H1 (cell line): ENCODE data around the gene SPATA4. TPM values are rescaled to one million over a fixed set of nuclear protein-coding genes. Genes with fewer than 3 reads are reported as not detected.

ENCODE experiments used
- CTCF ChIA-PET: fragments of 300-600 bp; sonication (Branson Sonifier 250); formaldehyde crosslinking; loops from one replicate; lab custom pipeline; 2021; ENCODE audit not compliant: partially characterized antibody; lab: Charles Lee
- POLR2A ChIA-PET: fragments of 300-600 bp; sonication (Branson Sonifier 250); formaldehyde crosslinking; loops from one replicate; lab custom pipeline; 2021; ENCODE audit warnings: inconsistent platforms; ENCODE audit not compliant: partially characterized antibody; lab: Charles Lee
- DNase-seq, 2 experiments: peaks; one replicate each; pipeline versions ENCODE4 v3.0.0 to v3.0.0-alpha.2; 2010 to 2022; ENCODE audit warnings: low spot score in 2 of 2, low read depth in 1 of 2, mixed read lengths in 1 of 2
- FAIRE-seq: peaks from 2 replicates; lab custom pipeline; 2011; peaks lifted over from hg19 to GRCh38; lab: Jason Lieb, UNC
- H2AFZ ChIP-seq: 2 replicates; pipeline ENCODE4 v1.8.1; 2012; ENCODE audit warnings: low read length, inconsistent platforms
- H2AK5ac ChIP-seq: 2 replicates; pipeline ENCODE4 v1.6.1; 2013; ENCODE audit warnings: low read depth, low read length
- H2BK120ac ChIP-seq: replicated peaks from 2 replicates; pipeline ENCODE3; 2013; ENCODE audit warnings: low read depth, low read length, inconsistent platforms
- H2BK12ac ChIP-seq: 2 replicates; pipeline ENCODE4 v1.6.1; 2013; ENCODE audit warnings: low read depth, low read length
- H2BK15ac ChIP-seq: 2 replicates; pipeline ENCODE4 v1.6.1; 2013; ENCODE audit warnings: low read length
- H2BK20ac ChIP-seq: 2 replicates; pipeline ENCODE4 v1.6.1; 2013; ENCODE audit warnings: low read length
- H2BK5ac ChIP-seq: 2 replicates; pipeline ENCODE4 v1.6.1; 2013; ENCODE audit warnings: low read depth, low read length
- H3K14ac ChIP-seq: 2 replicates; pipeline ENCODE4 v1.6.1; 2013; ENCODE audit warnings: inconsistent platforms; ENCODE audit not compliant: insufficient read length
- H3K18ac ChIP-seq: 2 replicates; pipeline ENCODE4 v1.6.1; 2013; ENCODE audit warnings: low read length; ENCODE audit errors: extremely low read depth
- H3K23ac ChIP-seq: 2 replicates; pipeline ENCODE4 v1.6.1; 2013; ENCODE audit warnings: inconsistent platforms; ENCODE audit not compliant: insufficient read length
- H3K23me2 ChIP-seq: 2 replicates; pipeline ENCODE4 v1.6.1; 2013; ENCODE audit warnings: low read depth, low read length
- H3K27ac ChIP-seq: 2 replicates; pipeline ENCODE4 v1.6.1; 2011; ENCODE audit warnings: low read depth, low read length, inconsistent platforms
- H3K27me3 ChIP-seq, 4 experiments: replicated peaks in 1 of 4; 1 replicate in 1 of 4; 2 replicates in 3 of 4; pipeline versions ENCODE4 v1.6.1 to v1.8.1; 2011 to 2013; ENCODE audit warnings: low read length in 3 of 4, mild to moderate bottlenecking in 3 of 4, inconsistent platforms in 2 of 4, mixed read lengths in 2 of 4, moderate library complexity in 1 of 4; ENCODE audit not compliant: control insufficient read depth in 3 of 4, insufficient read depth in 3 of 4; ENCODE audit errors: extremely low read depth in 1 of 4
- H3K36me3 ChIP-seq, 4 experiments: 2 replicates each; pipeline versions ENCODE4 v1.6.1 to v1.8.1; 2011 to 2013; ENCODE audit warnings: mild to moderate bottlenecking in 4 of 4, low read length in 3 of 4, moderate library complexity in 2 of 4, control low read depth in 1 of 4, inconsistent platforms in 1 of 4; ENCODE audit not compliant: insufficient read depth in 4 of 4, control insufficient read depth in 2 of 4
- H3K4ac ChIP-seq: replicated peaks from 2 replicates; pipeline ENCODE3; 2013; ENCODE audit warnings: low read length, low read depth, mixed read lengths, inconsistent platforms; ENCODE audit not compliant: insufficient read length
- H3K4me1 ChIP-seq, 4 experiments: replicated peaks in 1 of 4; 1 replicate in 1 of 4; 2 replicates in 3 of 4; pipeline versions ENCODE4 v1.6.1 to v1.8.1; 2011 to 2013; ENCODE audit warnings: low read length in 3 of 4, inconsistent platforms in 2 of 4, mixed read lengths in 1 of 4; ENCODE audit not compliant: insufficient read depth in 4 of 4, control insufficient read depth in 3 of 4
- H3K4me2 ChIP-seq, 2 experiments: 2 replicates each; pipeline versions ENCODE4 v1.6.1 to v1.8.1; 2011 to 2013; ENCODE audit warnings: low read depth in 2 of 2, low read length in 2 of 2, control low read depth in 1 of 2, inconsistent platforms in 1 of 2, mild to moderate bottlenecking in 1 of 2; ENCODE audit not compliant: insufficient read depth in 1 of 2
- H3K4me3 ChIP-seq, 4 experiments: fragments of 200-600, 300-600 bp in 1 of 4; sonication (generic), shearing (Covaris generic), sonication (Bioruptor Twin) in 1 of 4; 2 replicates each; pipeline versions ENCODE4 v1.5.1 to v1.8.1; 2011 to 2016; ENCODE audit warnings: low read length in 4 of 4, low read depth in 3 of 4, control low read depth in 2 of 4, inconsistent platforms in 2 of 4, mild to moderate bottlenecking in 2 of 4, mixed read lengths in 1 of 4, moderate library complexity in 1 of 4; ENCODE audit not compliant: insufficient read depth in 2 of 4; ENCODE audit errors: extremely low read depth in 1 of 4
- H3K56ac ChIP-seq: replicated peaks from 2 replicates; pipeline ENCODE3; 2013; ENCODE audit warnings: low read depth, mild to moderate bottlenecking, mixed read lengths, low read length, inconsistent platforms; ENCODE audit not compliant: insufficient read length
- H3K79me1 ChIP-seq: 2 replicates; pipeline ENCODE4 v1.6.1; 2013; ENCODE audit warnings: low read depth, low read length, control low read depth
- H3K79me2 ChIP-seq, 2 experiments: 2 replicates each; pipeline versions ENCODE4 v1.6.1 to v1.8.1; 2012 to 2013; ENCODE audit warnings: low read length in 2 of 2, mild to moderate bottlenecking in 2 of 2, inconsistent platforms in 1 of 2; ENCODE audit not compliant: insufficient read depth in 2 of 2, control insufficient read depth in 1 of 2
- H3K9ac ChIP-seq, 4 experiments: replicated peaks in 1 of 4; 1 replicate in 1 of 4; 2 replicates in 3 of 4; pipeline versions ENCODE4 v1.6.1 to v1.8.1; 2011 to 2013; ENCODE audit warnings: low read depth in 3 of 4, low read length in 3 of 4, control low read depth in 2 of 4, mild to moderate bottlenecking in 2 of 4, moderate library complexity in 2 of 4, inconsistent platforms in 1 of 4; ENCODE audit errors: extremely low read depth in 1 of 4
- H3K9me3 ChIP-seq, 2 experiments: 2 replicates each; pipeline versions ENCODE4 v1.6.1 to v1.8.1; 2012 to 2013; ENCODE audit warnings: mild to moderate bottlenecking in 2 of 2, moderate library complexity in 2 of 2, control low read depth in 1 of 2, inconsistent platforms in 1 of 2, low read depth in 1 of 2, low read length in 1 of 2, mixed read lengths in 1 of 2; ENCODE audit not compliant: insufficient read depth in 2 of 2
- H4K20me1 ChIP-seq, 2 experiments: replicated peaks in 1 of 2; 2 replicates each; pipeline versions ENCODE3 to v1.8.1; 2011 to 2013; ENCODE audit warnings: inconsistent platforms in 2 of 2, low read length in 2 of 2, mild to moderate bottlenecking in 1 of 2; ENCODE audit not compliant: insufficient read depth in 2 of 2, control insufficient read depth in 1 of 2
- H4K5ac ChIP-seq: 2 replicates; pipeline ENCODE4 v1.6.1; 2013; ENCODE audit warnings: low read length, low read depth, mixed read lengths, inconsistent platforms; ENCODE audit not compliant: insufficient read length
- H4K8ac ChIP-seq: 2 replicates; pipeline ENCODE4 v1.8.0; 2013; ENCODE audit warnings: mild to moderate bottlenecking, moderate library complexity, low read length, inconsistent platforms; ENCODE audit not compliant: insufficient read depth; ENCODE audit errors: extremely low read depth
- H4K91ac ChIP-seq: replicated peaks from 2 replicates; pipeline ENCODE3; 2013; ENCODE audit warnings: low read length, mixed read lengths, inconsistent platforms; ENCODE audit not compliant: insufficient read length
- ASH2L ChIP-seq: fragments of 200-600, 300-600 bp; sonication (generic); IDR thresholded peaks from one replicate; pipeline ENCODE4 v1.7.1; 2017; ENCODE audit warnings: low read length
- ATF3 ChIP-seq: IDR thresholded peaks from 2 replicates; pipeline ENCODE4 v1.6.1; 2011; ENCODE audit warnings: low read depth, mild to moderate bottlenecking, low read length; ENCODE audit not compliant: insufficient read depth
- CBX8 ChIP-seq: fragments of 300-800, 300-1000 bp; sonication (generic); IDR thresholded peaks from 2 replicates; pipeline ENCODE4 v1.7.1; 2016; ENCODE audit warnings: low read depth, low read length, borderline replicate concordance
- GTF2F1 ChIP-seq: IDR thresholded peaks from 2 replicates; pipeline ENCODE4 v1.6.1; 2012; ENCODE audit warnings: low read depth, low read length, improper control_type of control experiment, borderline replicate concordance
- KDM5A ChIP-seq: fragments of 200-600 bp; IDR thresholded peaks from 2 replicates; pipeline ENCODE4 v1.7.1; 2012; ENCODE audit warnings: mild to moderate bottlenecking, low read length, inconsistent platforms, mixed read lengths
- MAX ChIP-seq: IDR thresholded peaks from 2 replicates; pipeline ENCODE4 v1.6.1; 2012; ENCODE audit warnings: inconsistent platforms
- RAD21 ChIP-seq, 2 experiments: IDR thresholded peaks in 1 of 2; conservative IDR thresholded peaks in 1 of 2; 2 replicates each; pipeline ENCODE4 v1.6.1; 2011; ENCODE audit warnings: low read depth in 2 of 2, low read length in 2 of 2, improper control_type of control experiment in 1 of 2, inconsistent platforms in 1 of 2, mild to moderate bottlenecking in 1 of 2, moderate library complexity in 1 of 2
- RNF2 ChIP-seq: fragments of 200-900, 300-1000 bp; sonication (generic); IDR thresholded peaks from 2 replicates; pipeline ENCODE4 v1.7.1; 2016; ENCODE audit warnings: borderline replicate concordance, low read depth, mild to moderate bottlenecking, antibody characterized with exemption, low read length; ENCODE audit not compliant: poor library complexity, severe bottlenecking; ENCODE audit errors: missing control alignments
- SAP30 ChIP-seq: fragments of 300-600 bp; sonication (generic); IDR thresholded peaks from 2 replicates; pipeline ENCODE4 v1.7.1; 2012; ENCODE audit warnings: low read length, moderate library complexity, mild to moderate bottlenecking, inconsistent platforms; ENCODE audit not compliant: insufficient read depth, insufficient replicate concordance
- SIN3A ChIP-seq, 2 experiments: IDR thresholded peaks in 1 of 2; conservative IDR thresholded peaks in 1 of 2; 2 replicates each; pipeline ENCODE4 v1.6.1; 2011 to 2012; ENCODE audit warnings: low read length in 2 of 2, improper control_type of control experiment in 1 of 2, low read depth in 1 of 2, mild to moderate bottlenecking in 1 of 2
- SUZ12 ChIP-seq: fragments of 200-600 bp; sonication (generic); IDR thresholded peaks from 2 replicates; pipeline ENCODE4 v1.6.1; 2012; ENCODE audit warnings: mild to moderate bottlenecking, inconsistent platforms, low read length, moderate library complexity, mixed read lengths
- TAF1 ChIP-seq: IDR thresholded peaks from 2 replicates; pipeline ENCODE4 v1.6.1; 2011; ENCODE audit warnings: mild to moderate bottlenecking, low read depth, low read length
- WGBS, 2 experiments: shearing (Covaris generic) in 1 of 2; methylation state at CpG; one replicate each; pipeline versions ENCODE4 v1.1.6 to v1.1.7; 2013 to 2015; ENCODE audit warnings: low lambda C conversion rate in 2 of 2, mixed read lengths in 2 of 2, inconsistent platforms in 1 of 2, low coverage in 1 of 2, missing lambda C conversion rate in 1 of 2; ENCODE audit not compliant: insufficient replicate concordance in 2 of 2, insufficient coverage in 1 of 2, insufficient read length in 1 of 2; ENCODE audit errors: extremely low coverage in 1 of 2, missing lambda C conversion rate in 1 of 2; 5-methylcytosine and 5-hydroxymethylcytosine counted together
- polyA plus RNA-seq, 7 experiments: library from polyadenylated mRNA; depleted of rRNA in 3 of 7; stranded (reverse) in 5 of 7; unstranded in 2 of 7; fragments of >200 nt in 5 of 7; fragments of 200-250 nt in 2 of 7; gene quantifications; 1 replicate in 5 of 7; 2 replicates in 1 of 7; 4 replicates in 1 of 7; pipeline versions ENCODE4 v1.2.1 to v1.2.3, GENCODE V29; 2011 to 2013; ENCODE audit warnings: missing spikeins in 2 of 7, mixed read lengths in 2 of 7
- total RNA-seq: library from RNA; stranded (reverse); fragmentation: NEBNext Ultra II Directional; extraction: Animal tissue kit (Norgen Biotek cat#: 25700); gene quantifications from 2 replicates; pipeline ENCODE4 v1.2.1, GENCODE V29; 2021

SPATA4 gene
- total and polyA plus RNA-seq, 2 of the 8 experiments (the other 6 are each of a cell fraction or from before 2014, with no cell fraction given) = not detected

- H3K4ac ChIP-seq = no peak overlapping the region
- no peak overlapping the region for H4K91ac ChIP-seq
- no peak overlapping the region for H3K23ac ChIP-seq
- DNase-seq = no peak
- H2BK20ac ChIP-seq = no peak overlapping the region
- CTCF ChIA-PET = interaction anchor here (0.6 to 1.5 kb wide), 3 partner anchors 9 to 669 kb away, joined by 3 to 5 read pairs (median 5); no protein-coding TSS in a partner anchor
- H2BK15ac ChIP-seq = no peak overlapping the region
- WGBS, 2 experiments = 84% methylated on average over 5 of the region's 5 CpGs; no CpG with 5 or more reads in 1 of the 2 experiments
- FAIRE-seq = no peak
- H3K9ac ChIP-seq = no peak overlapping the region
- TF ChIP-seq KDM5A (no peak), CBX8 (no peak), GTF2F1 (no peak), TAF1 (no peak), MAX (no peak), RAD21 (IDR thresholded peaks at IDR 0.05 in 1 of 2, conservative IDR thresholded peaks at IDR 0.05 in 1 of 2; ENCODE audit: low read depth in 2 of 2, low read length in 2 of 2) (no peak), ATF3 (no peak), SAP30 (no peak), RNF2 (no peak), SUZ12 (no peak), ASH2L (no peak), SIN3A (conservative IDR thresholded peaks at IDR 0.05 in 1 of 2, IDR thresholded peaks at IDR 0.05 in 1 of 2; ENCODE audit: low read depth in 1 of 2, low read length in 2 of 2) (no peak)
- TF ChIP-seq, all 59 proteins: peak for 0
- Histone ChIP-seq H3K23me2 (no peaks in the 10 kb centered on the region; the same call in 1 of the 2 replicates), H3K27ac (no peak overlapping the region), H3K18ac (no peak overlapping the region), H3K27me3 (no peaks in the 10 kb centered on the region), H2BK5ac (no peak overlapping the region), H2AFZ (no peak overlapping the region), H2BK120ac (no peak overlapping the region), H3K36me3 (no peaks in the 10 kb centered on the region), H3K14ac (no peak overlapping the region), H2AK5ac (no peak overlapping the region), H3K9me3 (no peaks in the 10 kb centered on the region), H3K79me2 (no peaks in the 10 kb centered on the region), H3K4me2 (no peak overlapping the region), H2BK12ac (no peak overlapping the region), H3K4me1 (peaks cover 0 to 4% (median under 1%) of the 10 kb centered on the region in 4 experiments; a peak in 3 of 7 replicates), H3K4me3 (no peak overlapping the region), H4K5ac (no peak overlapping the region), H3K56ac (no peak overlapping the region), H4K20me1 (no peaks in the 10 kb centered on the region), H4K8ac (no peak overlapping the region), H3K79me1 (no peaks in the 10 kb centered on the region)
- POLR2A ChIA-PET = no interaction called here
These were observed 12.5 kb upstream of the SPATA4 start for GRCh38 chr4:176207839-176208238.
